ENCODE measurements around the gene KLHL3. TPM values are rescaled to one million over a fixed set of nuclear protein-coding genes. Genes with fewer than 3 reads are reported as not detected.

The KLHL3 gene
- polyA plus RNA-seq, 1 of the 3 experiments (the other 2 are of a cell fraction): 3.8 TPM

DNA sequence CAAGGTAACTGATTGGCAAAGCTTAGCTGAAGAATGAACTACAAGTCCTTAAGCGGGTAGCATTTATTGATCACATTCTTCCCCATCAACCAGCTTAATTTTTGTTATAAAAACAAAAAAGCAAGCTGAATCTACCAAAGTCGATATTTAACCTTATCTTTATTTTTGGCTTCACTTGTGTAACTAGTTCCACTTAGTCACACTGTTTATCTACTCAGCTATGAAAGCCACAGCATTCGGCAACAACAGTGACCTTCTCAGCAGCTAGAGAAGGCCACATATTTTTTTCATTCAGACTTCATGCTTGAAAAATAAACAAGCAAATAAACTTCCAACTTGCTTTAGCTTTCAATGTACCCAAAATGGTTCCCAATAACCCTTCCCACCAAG is 69.4 kb downstream of the KLHL3 start:
- CTCF ChIA-PET: interaction anchor here (0.6 to 4.8 kb wide), 5 partner anchors 37 to 346 kb away, joined by 3 to 22 read pairs (median 8); partner anchors contain the start of gene KLHL3
- Histone ChIP-seq H3K36me3 (replicated peaks in 1 of 2; ENCODE audit: control insufficient read depth in 1 of 2, insufficient read depth in 2 of 2, low read length in 1 of 2) (no peaks in the 10 kb centered on the region), H3F3A (replicated peaks; ENCODE audit: insufficient read depth) (no peaks in the 10 kb centered on the region), H3K9me3 (no peaks in the 10 kb centered on the region), H3K79me2 (ENCODE audit: insufficient read depth) (no peaks in the 10 kb centered on the region), H3K4me3 (ENCODE audit: low read depth in 2 of 2, low read length in 1 of 2) (no peak overlapping the region), H3K4me2 (no peak overlapping the region), H3K9me2 (no peaks in the 10 kb centered on the region), H3K27ac (ENCODE audit: low read depth in 2 of 2, low read length in 1 of 2) (no peak overlapping the region), H4K20me1 (ENCODE audit: insufficient read depth) (no peaks in the 10 kb centered on the region), H3K9ac (no peak overlapping the region), H3K27me3 (ENCODE audit: insufficient read depth) (no peaks in the 10 kb centered on the region), H2AFZ (ENCODE audit: low read depth) (no peak overlapping the region; the same call in 1 of the 2 replicates), H3K4me1 (ENCODE audit: control insufficient read depth in 1 of 2, insufficient read depth in 2 of 2, low read depth in 1 of 2, low read length in 1 of 2) (no peaks in the 10 kb centered on the region; a peak in 1 of 4 replicates)
- no peak for DNase-seq
- TF ChIP-seq, protein P1, sequence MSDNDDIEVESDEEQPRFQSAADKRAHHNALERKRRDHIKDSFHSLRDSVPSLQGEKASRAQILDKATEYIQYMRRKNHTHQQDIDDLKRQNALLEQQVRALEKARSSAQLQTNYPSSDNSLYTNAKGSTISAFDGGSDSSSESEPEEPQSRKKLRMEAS (IDR thresholded peaks at IDR 0.05; ENCODE audit: low read depth): no peak
- TF ChIP-seq GATA2 (CRISPR knock-in tag; IDR thresholded peaks at IDR 0.05): no peak
- no peak for TF ChIP-seq NFIC (IDR thresholded peaks at IDR 0.05; ENCODE audit: borderline replicate concordance)
- TF ChIP-seq EZH2phosphoT487 (IDR thresholded peaks at IDR 0.05; ENCODE audit: borderline replicate concordance, low read depth): no peak
- TF ChIP-seq EP300 (IDR thresholded peaks at IDR 0.05; ENCODE audit: borderline replicate concordance in 1 of 2, low read depth in 1 of 2, low read length in 1 of 2): no peak
- POLR2A ChIA-PET: no interaction called here
- WGBS (ENCODE audit: low lambda C conversion rate): 69% methylated on average over 3 of the region's 3 CpGs

DNA sequence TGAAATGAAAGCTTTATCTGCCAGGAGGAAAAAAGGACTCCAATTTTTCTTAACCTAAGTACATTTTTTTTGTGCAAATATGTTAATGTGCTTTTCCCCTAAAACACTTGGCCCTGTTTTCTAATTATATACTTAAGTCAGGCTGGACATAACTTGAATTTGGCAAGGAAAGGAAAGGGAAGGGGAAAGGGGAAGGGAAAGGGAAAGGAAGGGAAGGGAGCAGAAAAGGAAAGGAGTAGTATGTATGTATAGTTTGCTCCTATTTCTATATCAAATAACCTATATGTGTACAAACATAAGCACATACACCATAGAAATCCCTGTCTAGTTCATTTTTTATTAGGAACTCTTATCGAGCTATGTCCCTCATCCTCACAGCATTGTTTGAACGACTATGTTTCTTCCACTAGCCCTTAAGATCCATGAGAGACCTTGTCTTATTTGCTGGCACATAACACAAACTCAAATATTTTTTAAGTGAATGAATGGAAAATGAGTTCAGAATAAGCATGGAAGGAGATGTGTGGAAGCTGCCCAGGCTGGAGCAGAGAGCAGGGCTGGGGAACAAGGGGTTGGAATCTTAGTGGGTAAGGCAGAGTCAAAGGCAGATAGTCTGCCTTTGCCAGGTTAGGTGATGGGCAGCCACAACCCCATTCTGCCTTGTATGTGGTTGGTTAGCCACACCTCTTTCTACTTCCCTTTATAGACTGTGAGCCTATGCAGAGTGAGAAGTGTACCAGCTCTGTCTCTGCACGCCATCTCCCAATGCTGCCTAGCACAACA is 70.0 kb downstream of the KLHL3 start:
- Histone ChIP-seq H3K9me3 (no peaks in the 10 kb centered on the region), H3K79me2 (ENCODE audit: insufficient read depth) (no peaks in the 10 kb centered on the region), H3K27ac (ENCODE audit: low read depth in 2 of 2, low read length in 1 of 2) (no peak overlapping the region), H4K20me1 (ENCODE audit: insufficient read depth) (no peaks in the 10 kb centered on the region), H3K36me3 (replicated peaks in 1 of 2; ENCODE audit: control insufficient read depth in 1 of 2, insufficient read depth in 2 of 2, low read length in 1 of 2) (no peaks in the 10 kb centered on the region), H3K4me1 (ENCODE audit: control insufficient read depth in 1 of 2, insufficient read depth in 2 of 2, low read depth in 1 of 2, low read length in 1 of 2) (no peaks in the 10 kb centered on the region; a peak in 1 of 4 replicates), H3K27me3 (ENCODE audit: insufficient read depth) (no peaks in the 10 kb centered on the region), H3F3A (replicated peaks; ENCODE audit: insufficient read depth) (no peaks in the 10 kb centered on the region), H2AFZ (ENCODE audit: low read depth) (no peak overlapping the region), H3K9me2 (no peaks in the 10 kb centered on the region), H3K9ac (no peak overlapping the region), H3K4me2 (no peak overlapping the region), H3K4me3 (ENCODE audit: low read depth in 2 of 2, low read length in 1 of 2) (no peak overlapping the region)
- DNase-seq: no peak
- ChIA-PET POLR2A (no interaction called here), CTCF (interaction anchor here (0.6 to 4.8 kb wide), 6 partner anchors 36 to 346 kb away, joined by 3 to 22 read pairs (median 7); partner anchors contain the start of gene KLHL3)
- 91% methylated on average over 3 of the region's 3 CpGs for WGBS (ENCODE audit: low lambda C conversion rate)
- TF ChIP-seq EP300 (IDR thresholded peaks at IDR 0.05; ENCODE audit: borderline replicate concordance in 1 of 2, low read depth in 1 of 2, low read length in 1 of 2): no peak
- TF ChIP-seq TCF12 (IDR thresholded peaks at IDR 0.05): no peak
- no peak for TF ChIP-seq RXRA (IDR thresholded peaks at IDR 0.05; ENCODE audit: borderline replicate concordance, low read depth)
- TF ChIP-seq FOXJ3 (CRISPR knock-in tag; IDR thresholded peaks at IDR 0.05): no peak
- TF ChIP-seq, protein P2, sequence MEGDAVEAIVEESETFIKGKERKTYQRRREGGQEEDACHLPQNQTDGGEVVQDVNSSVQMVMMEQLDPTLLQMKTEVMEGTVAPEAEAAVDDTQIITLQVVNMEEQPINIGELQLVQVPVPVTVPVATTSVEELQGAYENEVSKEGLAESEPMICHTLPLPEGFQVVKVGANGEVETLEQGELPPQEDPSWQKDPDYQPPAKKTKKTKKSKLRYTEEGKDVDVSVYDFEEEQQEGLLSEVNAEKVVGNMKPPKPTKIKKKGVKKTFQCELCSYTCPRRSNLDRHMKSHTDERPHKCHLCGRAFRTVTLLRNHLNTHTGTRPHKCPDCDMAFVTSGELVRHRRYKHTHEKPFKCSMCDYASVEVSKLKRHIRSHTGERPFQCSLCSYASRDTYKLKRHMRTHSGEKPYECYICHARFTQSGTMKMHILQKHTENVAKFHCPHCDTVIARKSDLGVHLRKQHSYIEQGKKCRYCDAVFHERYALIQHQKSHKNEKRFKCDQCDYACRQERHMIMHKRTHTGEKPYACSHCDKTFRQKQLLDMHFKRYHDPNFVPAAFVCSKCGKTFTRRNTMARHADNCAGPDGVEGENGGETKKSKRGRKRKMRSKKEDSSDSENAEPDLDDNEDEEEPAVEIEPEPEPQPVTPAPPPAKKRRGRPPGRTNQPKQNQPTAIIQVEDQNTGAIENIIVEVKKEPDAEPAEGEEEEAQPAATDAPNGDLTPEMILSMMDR (IDR thresholded peaks at IDR 0.05): no peak
- TF ChIP-seq, protein P3, sequence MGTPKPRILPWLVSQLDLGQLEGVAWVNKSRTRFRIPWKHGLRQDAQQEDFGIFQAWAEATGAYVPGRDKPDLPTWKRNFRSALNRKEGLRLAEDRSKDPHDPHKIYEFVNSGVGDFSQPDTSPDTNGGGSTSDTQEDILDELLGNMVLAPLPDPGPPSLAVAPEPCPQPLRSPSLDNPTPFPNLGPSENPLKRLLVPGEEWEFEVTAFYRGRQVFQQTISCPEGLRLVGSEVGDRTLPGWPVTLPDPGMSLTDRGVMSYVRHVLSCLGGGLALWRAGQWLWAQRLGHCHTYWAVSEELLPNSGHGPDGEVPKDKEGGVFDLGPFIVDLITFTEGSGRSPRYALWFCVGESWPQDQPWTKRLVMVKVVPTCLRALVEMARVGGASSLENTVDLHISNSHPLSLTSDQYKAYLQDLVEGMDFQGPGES (IDR thresholded peaks at IDR 0.05; ENCODE audit: low read depth, low read length): no peak
- TF ChIP-seq, protein P4, sequence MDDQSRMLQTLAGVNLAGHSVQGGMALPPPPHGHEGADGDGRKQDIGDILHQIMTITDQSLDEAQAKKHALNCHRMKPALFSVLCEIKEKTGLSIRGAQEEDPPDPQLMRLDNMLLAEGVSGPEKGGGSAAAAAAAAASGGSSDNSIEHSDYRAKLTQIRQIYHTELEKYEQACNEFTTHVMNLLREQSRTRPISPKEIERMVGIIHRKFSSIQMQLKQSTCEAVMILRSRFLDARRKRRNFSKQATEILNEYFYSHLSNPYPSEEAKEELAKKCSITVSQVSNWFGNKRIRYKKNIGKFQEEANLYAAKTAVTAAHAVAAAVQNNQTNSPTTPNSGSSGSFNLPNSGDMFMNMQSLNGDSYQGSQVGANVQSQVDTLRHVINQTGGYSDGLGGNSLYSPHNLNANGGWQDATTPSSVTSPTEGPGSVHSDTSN (IDR thresholded peaks at IDR 0.05): no peak
- no peak for TF ChIP-seq MXI1 (IDR thresholded peaks at IDR 0.05; ENCODE audit: low read depth, low read length)
- no peak for TF ChIP-seq SMC3 (IDR thresholded peaks at IDR 0.05; ENCODE audit: low read depth, low read length)
